ENCODE measurements around the gene NRXN2.
A peak's percentile ranks its signal among the peaks of the same experiment; 100 is the strongest.

Gene NRXN2

DNA sequence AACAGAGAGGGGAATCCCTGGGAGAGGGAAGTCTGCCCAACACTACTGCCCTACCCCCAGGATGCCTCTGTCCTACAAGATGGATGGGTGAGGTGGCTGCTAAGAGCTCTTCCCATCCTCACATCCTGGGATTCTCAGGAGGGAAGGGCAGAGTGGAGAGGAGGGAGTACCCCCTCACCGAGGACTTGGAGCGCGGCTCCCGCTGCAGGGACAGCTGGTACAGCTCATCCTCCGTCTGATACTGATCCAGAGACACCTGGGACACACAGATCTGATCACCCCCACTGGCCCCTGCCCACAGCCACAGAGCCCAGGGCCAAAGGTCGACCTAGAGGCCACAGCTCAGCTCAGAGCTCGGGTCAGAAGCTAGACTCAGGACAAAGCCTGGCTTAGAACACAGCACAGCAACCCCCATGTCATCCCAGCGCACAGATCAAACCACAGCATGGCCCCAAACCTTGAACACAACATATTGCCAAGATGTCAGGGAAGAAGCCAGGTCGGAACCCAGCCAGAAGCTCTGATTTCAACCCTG is 12.8 kb upstream of the NRXN2 start:
- H3K79me1 ChIP-seq (ENCODE audit: low read length) = no peaks in the 10 kb centered on the region
- no peaks in the 10 kb centered on the region for H3K4me1 ChIP-seq (ENCODE audit: control insufficient read depth, low read depth, low read length)
- H3K27me3 ChIP-seq (ENCODE audit: insufficient read depth, low read length, poor library complexity) = no peaks in the 10 kb centered on the region
- no peak overlapping the region for H3K4me3 ChIP-seq (ENCODE audit: low read length)
- no peak overlapping the region for H3K4me2 ChIP-seq (ENCODE audit: low read length)
- no peak overlapping the region for H2BK5ac ChIP-seq (ENCODE audit: low read length)
- no peak overlapping the region for H3K56ac ChIP-seq (ENCODE audit: low read length)
- H2BK15ac ChIP-seq (replicated peaks; ENCODE audit: low read depth) = no peak overlapping the region
- H3K23ac ChIP-seq (ENCODE audit: low read length) = no peak overlapping the region
- H2AK5ac ChIP-seq (ENCODE audit: low read length) = no peak overlapping the region
- H2BK120ac ChIP-seq (ENCODE audit: low read depth, low read length) = no peak overlapping the region
- H3K27ac ChIP-seq (ENCODE audit: low read depth, low read length) = no peak overlapping the region
- no peaks in the 10 kb centered on the region for H3K79me2 ChIP-seq (ENCODE audit: control insufficient read depth, insufficient read depth, low read length)
- H3K4ac ChIP-seq (ENCODE audit: low read depth, low read length) = no peak overlapping the region
- H3K9ac ChIP-seq (ENCODE audit: low read length) = no peak overlapping the region
- no peak for DNase-seq
- no peak overlapping the region for H4K5ac ChIP-seq (ENCODE audit: low read length)
- no peaks in the 10 kb centered on the region for H3K36me3 ChIP-seq (ENCODE audit: control insufficient read depth, insufficient read depth, low read length)
- no CpG with 5 or more reads among the region's 9 CpGs for WGBS (ENCODE audit: extremely low coverage, insufficient coverage, low lambda C conversion rate)
- no peak overlapping the region for H4K8ac ChIP-seq (ENCODE audit: low read depth, low read length)
- no peak overlapping the region for H3K18ac ChIP-seq (ENCODE audit: low read length)

DNA sequence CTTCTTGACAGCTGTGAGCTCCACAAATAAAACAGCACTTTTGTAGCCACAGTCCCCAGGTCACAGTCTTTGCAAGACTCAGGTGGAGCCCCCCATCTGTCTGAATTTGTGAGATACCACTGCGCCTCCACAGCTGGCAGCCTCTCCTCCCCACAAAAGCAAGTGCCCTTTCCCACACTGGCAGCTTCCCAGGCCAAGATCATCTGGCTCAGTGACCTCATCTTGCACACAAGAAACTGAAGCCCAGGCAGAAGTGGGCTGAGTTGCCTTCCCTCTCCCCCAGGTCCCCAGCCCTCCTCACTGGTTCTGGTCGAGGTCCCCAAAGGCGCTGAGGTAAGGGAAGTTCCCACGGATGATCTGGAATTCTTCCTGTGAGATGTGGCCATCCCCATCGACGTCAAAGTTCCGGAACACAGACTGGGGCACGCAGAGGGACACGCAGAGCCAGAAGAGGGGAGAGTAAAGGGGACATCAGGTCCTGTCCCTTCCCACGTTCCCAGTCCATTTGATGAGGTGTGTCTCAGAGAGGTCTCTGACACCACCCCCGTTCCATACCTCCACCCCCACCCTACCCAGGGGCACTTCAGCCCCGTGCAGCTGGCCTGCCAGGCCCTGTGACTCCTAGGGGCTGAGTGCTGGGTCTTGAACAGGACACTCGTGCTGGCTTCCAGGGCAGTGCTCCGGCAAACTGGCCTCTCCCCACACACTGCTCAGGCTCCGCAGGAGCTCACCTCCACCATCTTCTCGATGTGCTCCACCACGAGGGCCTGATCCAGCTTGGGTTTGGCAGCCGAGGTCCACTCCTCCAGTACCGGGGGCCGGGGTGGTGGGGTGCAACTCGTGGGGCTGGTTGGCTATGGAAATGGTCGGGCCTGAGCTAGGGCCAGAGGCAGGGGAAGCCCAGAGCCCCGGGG is 12.1 kb upstream of the NRXN2 start:
- no peak overlapping the region for H2BK15ac ChIP-seq (replicated peaks; ENCODE audit: low read depth)
- no peak overlapping the region for H2BK5ac ChIP-seq (ENCODE audit: low read length)

DNA sequence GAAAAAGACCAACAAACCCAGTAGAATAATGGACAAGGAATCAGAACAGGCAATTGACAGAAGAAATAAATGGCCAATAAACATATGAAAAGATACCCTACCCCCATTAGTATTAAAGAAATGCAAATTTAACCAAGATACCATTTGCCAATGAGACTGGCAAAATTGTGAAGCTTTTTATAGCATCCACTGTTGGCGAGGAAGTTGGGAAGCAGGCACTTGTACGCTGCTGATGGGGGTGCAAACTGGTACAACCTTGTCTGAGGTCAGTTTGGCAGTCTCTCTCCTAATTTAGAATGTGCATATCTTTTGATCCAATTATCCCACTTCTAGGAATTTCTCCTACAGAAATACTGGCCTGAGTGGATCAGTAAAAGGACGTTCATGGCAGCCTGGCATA is 8.6 kb upstream of the NRXN2 start:
- no peak overlapping the region for H3K23ac ChIP-seq (ENCODE audit: low read length)
- DNase-seq = no peak
- H3K27me3 ChIP-seq (ENCODE audit: insufficient read depth, low read length, poor library complexity) = no peaks in the 10 kb centered on the region
- no peak overlapping the region for H2BK15ac ChIP-seq (replicated peaks; ENCODE audit: low read depth)
- no peak overlapping the region for H4K8ac ChIP-seq (ENCODE audit: low read depth, low read length)
- H3K79me2 ChIP-seq (ENCODE audit: control insufficient read depth, insufficient read depth, low read length) = no peaks in the 10 kb centered on the region
- no peaks in the 10 kb centered on the region for H3K79me1 ChIP-seq (ENCODE audit: low read length)
- no peaks in the 10 kb centered on the region for H3K36me3 ChIP-seq (ENCODE audit: control insufficient read depth, insufficient read depth, low read length)
- H3K4me2 ChIP-seq (ENCODE audit: low read length) = no peak overlapping the region
- H3K56ac ChIP-seq (ENCODE audit: low read length) = no peak overlapping the region
- H3K9ac ChIP-seq (ENCODE audit: low read length) = no peak overlapping the region
- H3K4me1 ChIP-seq (ENCODE audit: control insufficient read depth, low read depth, low read length) = peaks cover 2% of the 10 kb centered on the region
- H2AK5ac ChIP-seq (ENCODE audit: low read length) = no peak overlapping the region
- WGBS (ENCODE audit: extremely low coverage, insufficient coverage, low lambda C conversion rate) = no CpG with 5 or more reads among the region's 3 CpGs
- H3K18ac ChIP-seq (ENCODE audit: low read length) = no peak overlapping the region
- no peak overlapping the region for H4K5ac ChIP-seq (ENCODE audit: low read length)
- H3K27ac ChIP-seq (ENCODE audit: low read depth, low read length) = no peak overlapping the region
- no peak overlapping the region for H2BK5ac ChIP-seq (ENCODE audit: low read length)
- no peak overlapping the region for H3K4me3 ChIP-seq (ENCODE audit: low read length)
- H3K4ac ChIP-seq (ENCODE audit: low read depth, low read length) = no peak overlapping the region
- H2BK120ac ChIP-seq (ENCODE audit: low read depth, low read length) = no peak overlapping the region

More for the DNA sequence above, 12.1 kb upstream of the NRXN2 start:
- no peaks in the 10 kb centered on the region for H3K79me1 ChIP-seq (ENCODE audit: low read length)
- H3K23ac ChIP-seq (ENCODE audit: low read length) = no peak overlapping the region
- no peak overlapping the region for H3K4ac ChIP-seq (ENCODE audit: low read depth, low read length)
- H3K4me1 ChIP-seq (ENCODE audit: control insufficient read depth, low read depth, low read length) = peaks cover 2% of the 10 kb centered on the region
- no peak for DNase-seq
- H3K56ac ChIP-seq (ENCODE audit: low read length) = no peak overlapping the region
- H2AK5ac ChIP-seq (ENCODE audit: low read length) = no peak overlapping the region
- no peak overlapping the region for H4K8ac ChIP-seq (ENCODE audit: low read depth, low read length)
- no peak overlapping the region for H3K27ac ChIP-seq (ENCODE audit: low read depth, low read length)
- no peaks in the 10 kb centered on the region for H3K79me2 ChIP-seq (ENCODE audit: control insufficient read depth, insufficient read depth, low read length)
- H2BK120ac ChIP-seq (ENCODE audit: low read depth, low read length) = no peak overlapping the region
- H3K4me2 ChIP-seq (ENCODE audit: low read length) = no peak overlapping the region
- no peak overlapping the region for H3K9ac ChIP-seq (ENCODE audit: low read length)
- H3K18ac ChIP-seq (ENCODE audit: low read length) = no peak overlapping the region
- no peaks in the 10 kb centered on the region for H3K36me3 ChIP-seq (ENCODE audit: control insufficient read depth, insufficient read depth, low read length)
- H3K27me3 ChIP-seq (ENCODE audit: insufficient read depth, low read length, poor library complexity) = no peaks in the 10 kb centered on the region
- no peak overlapping the region for H4K5ac ChIP-seq (ENCODE audit: low read length)
- WGBS (ENCODE audit: extremely low coverage, insufficient coverage, low lambda C conversion rate) = no CpG with 5 or more reads among the region's 23 CpGs
- H3K4me3 ChIP-seq (ENCODE audit: low read length) = no peak overlapping the region

DNA sequence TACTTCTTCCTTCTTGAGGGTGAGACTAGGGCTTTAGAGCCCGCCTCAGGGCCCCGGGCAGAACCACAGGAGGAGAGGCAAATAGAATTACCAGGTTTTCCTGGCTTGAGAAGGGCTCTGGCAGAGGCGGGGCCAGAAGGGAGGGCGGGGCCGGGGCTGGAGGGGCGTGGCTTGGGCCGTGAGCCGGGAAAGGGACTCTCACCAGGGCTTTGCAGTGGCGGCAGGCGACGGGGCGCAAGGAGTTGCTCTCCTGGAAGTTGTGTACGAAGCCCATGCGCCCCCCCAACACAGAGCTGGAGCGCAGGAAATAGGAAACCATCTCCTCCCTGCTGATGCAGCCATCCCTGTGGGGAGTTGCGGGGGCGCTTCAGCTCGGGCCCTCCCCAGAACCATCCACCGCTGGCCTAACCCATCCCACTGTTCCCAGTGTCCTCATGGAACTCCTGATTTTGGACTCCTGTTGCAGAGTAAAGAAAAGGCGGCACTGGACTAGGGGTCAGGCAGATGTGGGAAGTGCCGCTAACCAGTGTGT is 6.9 kb upstream of the NRXN2 start:
- H4K8ac ChIP-seq (ENCODE audit: low read depth, low read length) = no peak overlapping the region
- peaks cover 4% of the 10 kb centered on the region for H3K4me1 ChIP-seq (ENCODE audit: control insufficient read depth, low read depth, low read length)
- no peak overlapping the region for H3K4me3 ChIP-seq (ENCODE audit: low read length)
- H3K4me2 ChIP-seq (ENCODE audit: low read length) = peak overlapping the region; percentile 18
- no peak overlapping the region for H3K27ac ChIP-seq (ENCODE audit: low read depth, low read length)
- H2BK120ac ChIP-seq (ENCODE audit: low read depth, low read length) = no peak overlapping the region
- H3K36me3 ChIP-seq (ENCODE audit: control insufficient read depth, insufficient read depth, low read length) = no peaks in the 10 kb centered on the region
- no peak overlapping the region for H3K18ac ChIP-seq (ENCODE audit: low read length)
- no peak overlapping the region for H2BK5ac ChIP-seq (ENCODE audit: low read length)
- no peak overlapping the region for H3K23ac ChIP-seq (ENCODE audit: low read length)
- peak overlapping the region; percentile 77 for H3K56ac ChIP-seq (ENCODE audit: low read length)
- no peak overlapping the region for H2AK5ac ChIP-seq (ENCODE audit: low read length)
- no peak overlapping the region for H2BK15ac ChIP-seq (replicated peaks; ENCODE audit: low read depth)
- no peaks in the 10 kb centered on the region for H3K27me3 ChIP-seq (ENCODE audit: insufficient read depth, low read length, poor library complexity)
- no peaks in the 10 kb centered on the region for H3K79me2 ChIP-seq (ENCODE audit: control insufficient read depth, insufficient read depth, low read length)
- no CpG with 5 or more reads among the region's 21 CpGs for WGBS (ENCODE audit: extremely low coverage, insufficient coverage, low lambda C conversion rate)
- H3K9ac ChIP-seq (ENCODE audit: low read length) = peak overlapping the region; percentile 43
- no peak overlapping the region for H3K4ac ChIP-seq (ENCODE audit: low read depth, low read length)
- H3K79me1 ChIP-seq (ENCODE audit: low read length) = no peaks in the 10 kb centered on the region
- DNase-seq = peak; percentile 92
- no peak overlapping the region for H4K5ac ChIP-seq (ENCODE audit: low read length)

DNA sequence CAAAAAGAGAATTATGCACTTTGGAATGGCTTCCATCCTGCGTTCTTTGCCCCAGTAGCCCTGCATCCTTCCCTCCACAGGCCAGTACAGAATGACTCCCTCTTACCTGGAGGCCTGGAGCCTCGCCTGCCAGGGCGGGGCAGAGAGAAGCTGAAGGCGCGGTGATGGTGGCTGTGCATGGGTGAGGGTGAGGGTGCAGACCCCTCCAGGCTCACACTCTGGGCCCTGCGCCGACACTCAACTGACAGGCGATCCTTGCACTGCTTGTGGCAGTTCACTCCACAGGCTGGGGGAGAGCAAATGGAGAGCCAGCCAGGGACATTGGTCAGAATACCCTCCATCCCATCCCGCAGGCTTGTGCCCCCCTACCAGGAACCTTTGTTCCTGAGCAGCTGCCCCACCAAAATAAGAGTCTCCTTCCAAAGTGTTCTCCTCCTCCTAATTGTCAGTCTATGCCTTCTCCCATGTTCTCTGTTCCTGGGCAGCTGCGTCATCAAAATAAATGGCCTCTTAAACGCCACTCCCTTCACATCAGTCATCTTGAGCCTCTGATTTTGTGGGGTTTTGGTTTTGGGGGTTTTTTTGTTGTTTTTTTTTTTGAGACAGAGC is 5.9 kb upstream of the NRXN2 start:
- Histone ChIP-seq H3K4me3 (ENCODE audit: low read length) (no peak overlapping the region), H2BK15ac (replicated peaks; ENCODE audit: low read depth) (no peak overlapping the region), H3K27ac (ENCODE audit: low read depth, low read length) (no peak overlapping the region), H3K18ac (ENCODE audit: low read length) (no peak overlapping the region), H3K79me2 (ENCODE audit: control insufficient read depth, insufficient read depth, low read length) (no peaks in the 10 kb centered on the region), H3K79me1 (ENCODE audit: low read length) (no peaks in the 10 kb centered on the region), H3K9ac (ENCODE audit: low read length) (no peak overlapping the region), H3K4me2 (ENCODE audit: low read length) (no peak overlapping the region), H2BK5ac (ENCODE audit: low read length) (no peak overlapping the region), H3K56ac (ENCODE audit: low read length) (no peak overlapping the region), H4K5ac (ENCODE audit: low read length) (no peak overlapping the region), H3K4ac (ENCODE audit: low read depth, low read length) (no peak overlapping the region), H4K8ac (ENCODE audit: low read depth, low read length) (no peak overlapping the region), H2BK120ac (ENCODE audit: low read depth, low read length) (no peak overlapping the region), H3K4me1 (ENCODE audit: control insufficient read depth, low read depth, low read length) (peaks cover 4% of the 10 kb centered on the region), H2AK5ac (ENCODE audit: low read length) (no peak overlapping the region), H3K36me3 (ENCODE audit: control insufficient read depth, insufficient read depth, low read length) (no peaks in the 10 kb centered on the region), H3K23ac (ENCODE audit: low read length) (no peak overlapping the region), H3K27me3 (ENCODE audit: insufficient read depth, low read length, poor library complexity) (no peaks in the 10 kb centered on the region)
- WGBS (ENCODE audit: extremely low coverage, insufficient coverage, low lambda C conversion rate) = no CpG with 5 or more reads among the region's 11 CpGs
- no peak for DNase-seq

Data from mesendoderm (in vitro differentiated cells).